ENCODE data around the gene SLC35B1.
A peak's percentile ranks its signal among the peaks of the same experiment; 100 is the strongest.
"Not testable (repeated sequence)": the region's sequence is repeated elsewhere in the genome, so short reads cannot be mapped to it uniquely, and the experiment has no call there.

Gene SLC35B1

GRCh38 chr17:49699966-49700575 lies 7.7 kb downstream of the SLC35B1 start:
- no peak for DNase-seq

- DNase-seq: no peak
Measured at GRCh38 chr17:49698005-49698404, 9.8 kb downstream of the SLC35B1 start.

GRCh38 chr17:49696233-49696761 lies 11.5 kb downstream of the SLC35B1 start:
- DNase-seq: peak; percentile 34

GRCh38 chr17:49695698-49696232 lies 12.0 kb downstream of the SLC35B1 start:
- DNase-seq: no peak

GRCh38 chr17:49694847-49695697 lies 12.7 kb downstream of the SLC35B1 start:
- peak; percentile 73 for DNase-seq

GRCh38 chr17:49692751-49693150 lies 15.0 kb downstream of the SLC35B1 start:
- no peak for DNase-seq

DNA sequence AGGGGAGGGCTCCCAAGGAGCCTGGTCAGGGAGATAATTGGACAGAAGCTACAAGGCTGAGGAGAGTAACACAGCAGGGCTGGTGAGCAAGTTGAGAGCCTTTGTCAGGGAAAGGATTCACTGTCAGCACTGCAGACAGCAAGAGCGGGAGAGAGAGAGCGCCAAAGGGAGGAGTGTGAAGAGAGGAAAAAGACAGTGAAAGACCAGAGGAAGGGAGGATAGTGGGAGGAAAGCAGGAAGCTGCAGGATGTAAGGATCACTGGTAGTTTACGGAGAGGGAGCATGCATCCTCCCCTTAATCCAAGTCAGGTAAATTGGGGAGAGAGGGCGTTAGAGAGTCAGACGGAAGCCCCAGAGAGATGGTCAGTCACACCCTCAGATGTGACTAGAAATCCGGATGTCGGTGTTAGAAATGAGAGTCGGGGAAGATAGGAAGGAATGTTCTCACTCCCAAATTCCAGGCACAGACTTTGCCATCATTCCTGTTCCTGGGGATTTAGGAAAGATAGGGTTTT lies 16.0 kb downstream of the SLC35B1 start:
- no peak for DNase-seq

GRCh38 chr17:49691086-49691676 lies 16.6 kb downstream of the SLC35B1 start:
- no peak for DNase-seq

DNA sequence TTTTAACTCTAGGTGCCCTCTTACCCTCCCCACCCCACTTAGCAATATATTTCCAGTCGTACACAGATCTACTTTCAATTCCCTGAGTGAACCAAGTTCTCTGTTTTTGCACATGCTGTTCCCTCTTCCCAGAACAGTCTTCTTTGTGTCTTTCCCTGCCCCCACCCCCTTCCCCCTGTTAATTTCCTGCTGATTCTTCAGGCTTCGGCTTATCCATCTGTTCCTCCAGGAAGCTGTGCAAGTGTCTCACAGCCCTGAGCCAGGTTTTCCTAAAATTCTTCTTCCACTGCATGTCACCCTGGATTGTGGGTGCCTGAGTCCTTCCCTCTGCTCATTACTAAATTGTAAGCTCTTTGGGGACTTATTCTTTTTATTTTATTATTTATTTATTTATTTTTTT lies 17.5 kb downstream of the SLC35B1 start:
- no peak for DNase-seq

GRCh38 chr17:49688848-49689247 lies 18.9 kb downstream of the SLC35B1 start:
- DNase-seq: no peak

GRCh38 chr17:49687878-49688491 lies 19.8 kb downstream of the SLC35B1 start:
- no peak for DNase-seq

DNA sequence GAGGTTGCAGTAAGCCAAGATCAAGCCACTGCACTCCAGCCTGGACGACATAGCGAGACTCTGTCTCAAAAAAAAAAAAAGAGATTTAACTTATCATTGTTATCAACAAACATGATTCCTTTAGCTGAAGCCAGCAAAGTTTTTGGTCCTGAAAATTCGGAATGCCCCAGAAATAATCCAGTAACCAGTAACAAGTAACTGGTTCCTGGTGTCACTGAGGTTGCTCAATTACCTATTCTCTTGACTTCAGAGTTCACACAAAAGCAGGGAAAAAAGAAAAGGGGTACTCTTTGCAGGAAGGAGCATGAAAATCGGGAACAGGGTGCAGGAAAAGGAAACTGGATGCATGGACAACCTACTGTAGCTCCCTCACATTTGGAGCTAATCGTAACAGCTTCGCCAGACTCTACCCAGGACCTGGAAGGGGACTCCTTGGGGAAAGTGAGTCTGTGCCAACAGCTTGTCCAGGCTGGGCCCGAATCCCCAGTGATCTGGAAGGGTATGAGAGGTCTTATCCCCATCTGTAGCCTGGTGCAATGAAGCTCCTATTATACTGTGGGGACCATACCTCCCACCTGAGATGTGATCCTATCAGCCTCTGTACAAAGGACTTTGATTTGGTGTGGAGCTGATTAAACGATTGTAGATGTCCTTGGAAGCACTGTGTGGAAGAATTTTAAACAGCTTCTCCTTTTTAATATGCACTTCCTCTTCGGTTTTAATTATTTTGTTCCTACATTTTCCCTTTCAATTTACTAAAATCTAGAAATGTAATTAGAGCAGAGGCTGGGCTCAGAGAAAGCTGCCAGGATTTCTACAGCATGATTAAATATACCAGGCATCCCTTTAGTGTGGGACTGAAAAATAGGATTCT lies 26.4 kb downstream of the SLC35B1 start:
- DNase-seq: no peak

GRCh38 chr17:49680314-49680713 lies 27.4 kb downstream of the SLC35B1 start:
- no peak for DNase-seq

DNA sequence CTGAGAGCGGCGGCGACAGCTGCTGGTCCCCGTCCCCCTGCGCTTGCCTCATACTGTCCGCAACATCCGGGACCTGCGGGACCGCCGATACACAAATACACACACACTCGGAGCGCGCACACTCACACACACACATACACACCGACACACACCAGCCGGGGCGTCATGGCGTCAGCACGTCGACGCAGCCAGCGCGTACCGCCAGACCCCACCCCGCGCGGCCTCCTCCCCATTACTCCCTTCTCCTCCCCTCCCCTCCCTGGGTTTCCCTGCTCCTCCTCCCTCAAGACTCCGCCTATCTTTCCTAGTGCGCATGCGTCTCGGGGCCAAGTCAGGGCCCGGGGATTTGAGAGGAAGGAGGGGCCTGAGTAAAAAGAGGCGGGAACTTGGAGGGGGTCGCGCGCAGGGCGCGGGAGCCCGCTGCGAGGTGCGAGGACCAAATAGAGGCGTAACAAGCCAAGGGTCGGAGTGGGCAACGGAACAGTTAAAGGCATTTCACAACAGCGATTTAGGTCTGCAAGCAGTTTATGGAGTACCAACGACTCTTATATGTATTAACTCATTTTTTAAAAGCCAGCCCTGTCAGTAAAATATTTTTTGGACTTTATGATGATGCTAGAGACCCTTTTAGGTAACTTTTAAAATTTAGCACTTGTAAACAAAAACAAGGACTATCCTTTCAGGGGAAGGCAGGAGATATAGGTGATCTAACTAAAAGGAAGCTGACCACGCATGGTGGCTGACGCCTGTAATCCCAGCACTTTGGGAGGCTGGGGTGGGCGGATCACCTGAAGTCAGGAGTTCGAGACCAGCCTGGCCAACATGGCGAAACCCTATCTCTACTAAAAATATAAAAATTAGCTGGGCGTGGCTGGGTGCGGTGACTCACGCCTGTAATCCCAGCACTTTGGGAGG lies 29.6 kb downstream of the SLC35B1 start, which contains the start of gene SPOP:
Gene SPOP (minus strand): TSS at position 165 of the 915 bp plus-strand sequence. CDS start 55,287 bp downstream, outside the sequence.
- peak; percentile 99 for DNase-seq

GRCh38 chr17:49677134-49677932 lies 30.4 kb downstream of the SLC35B1 start:
- peak; percentile 95 for DNase-seq

- DNase-seq: no peak
Measured at GRCh38 chr17:49676276-49676868, 31.4 kb downstream of the SLC35B1 start.

- no peak for DNase-seq
Measured at GRCh38 chr17:49674507-49674906, 33.3 kb downstream of the SLC35B1 start.

- not testable (repeated sequence) for DNase-seq
Measured at GRCh38 chr17:49673679-49674078, 34.1 kb downstream of the SLC35B1 start.

- no peak for DNase-seq
Measured at GRCh38 chr17:49670641-49671040, 37.1 kb downstream of the SLC35B1 start.
